Activated CD8-positive, alpha-beta memory T cell treated with anti-CD3 and anti-CD28 coated beads for 4 hours (primary cell): ENCODE measurements around the gene ZNF346.
"Not testable (repeated sequence)": the region's sequence is repeated elsewhere in the genome, so short reads cannot be mapped to it uniquely, and the experiment has no call there.

ENCODE experiments used
- DNase-seq, 2 donors: peaks; one replicate each; pipeline ENCODE4 v3.0.0-alpha.2; 2020; ENCODE audit warnings: low read depth in 2 of 2

The ZNF346 gene

GRCh38 chr5:177010153-177010552 lies 12.3 kb upstream of the ZNF346 start:
- no peak for DNase-seq

- DNase-seq: no peak
Observed at GRCh38 chr5:177015156-177015555, 7.3 kb upstream of the ZNF346 start.

GRCh38 chr5:177018341-177018740 lies 4.2 kb upstream of the ZNF346 start:
- no peak for DNase-seq

GRCh38 chr5:177020033-177020432 lies 2.5 kb upstream of the ZNF346 start:
- no peak for DNase-seq

- DNase-seq: no peak
Observed at GRCh38 chr5:177023303-177023664, 788 bp downstream of the ZNF346 start.

GRCh38 chr5:177024559-177024958 lies 2.1 kb downstream of the ZNF346 start:
- no peak for DNase-seq

GRCh38 chr5:177025101-177025601 lies 2.7 kb downstream of the ZNF346 start:
- no peak for DNase-seq

GRCh38 chr5:177027665-177028064 lies 5.2 kb downstream of the ZNF346 start:
- no peak for DNase-seq

- no peak for DNase-seq
Observed at GRCh38 chr5:177029498-177029897, 7.0 kb downstream of the ZNF346 start.

GRCh38 chr5:177035976-177036375 lies 13.5 kb downstream of the ZNF346 start:
- DNase-seq: no peak

GRCh38 chr5:177036443-177036842 lies 13.9 kb downstream of the ZNF346 start:
- DNase-seq: no peak

- DNase-seq: no peak
Observed at GRCh38 chr5:177036921-177037320, 14.4 kb downstream of the ZNF346 start.

- DNase-seq: no peak
Observed at GRCh38 chr5:177040814-177041420, 18.4 kb downstream of the ZNF346 start.

GRCh38 chr5:177041936-177042335 lies 19.4 kb downstream of the ZNF346 start:
- no peak for DNase-seq

GRCh38 chr5:177043114-177043513 lies 20.6 kb downstream of the ZNF346 start:
- DNase-seq: no peak

GRCh38 chr5:177043958-177044357 lies 21.5 kb downstream of the ZNF346 start:
- DNase-seq: no peak

- DNase-seq: no peak
Observed at GRCh38 chr5:177044641-177045040, 22.1 kb downstream of the ZNF346 start.

- DNase-seq: no peak
Observed at GRCh38 chr5:177045631-177046030, 23.1 kb downstream of the ZNF346 start.

GRCh38 chr5:177048531-177048930 lies 26.0 kb downstream of the ZNF346 start:
- DNase-seq: not testable (repeated sequence)

- DNase-seq: no peak
Observed at GRCh38 chr5:177049285-177049684, 26.8 kb downstream of the ZNF346 start.

GRCh38 chr5:177064500-177065277 lies 42.2 kb downstream of the ZNF346 start:
- DNase-seq: no peak

- DNase-seq: no peak
Observed at GRCh38 chr5:177065491-177065890, 43.0 kb downstream of the ZNF346 start.

- no peak for DNase-seq
Observed at GRCh38 chr5:177066224-177066623, 43.7 kb downstream of the ZNF346 start.
